Memory B cell (primary cell): ENCODE measurements around the gene FMN2.
"Not testable (repeated sequence)": the region's sequence is repeated elsewhere in the genome, so short reads cannot be mapped to it uniquely, and the experiment has no call there.

Source experiments
- ATAC-seq: fragments of 150-1000 bp; cut with Tn5 transposase; 2 replicates; pipeline ENCODE4 v1.10.0; 2021; ENCODE audit warnings: low read depth, mild to moderate bottlenecking, moderate library complexity
- DNase-seq, 2 donors: peaks; one replicate each; pipeline ENCODE4 v3.0.0; 2022; ENCODE audit warnings: low spot score in 2 of 2
- H3K27ac Mint-ChIP-seq: one replicate; pipeline ENCODE4 v1.8.0; 2022; ENCODE audit warnings: mild to moderate bottlenecking, moderate library complexity, mixed read lengths
- H3K27me3 Mint-ChIP-seq: one replicate; pipeline ENCODE4 v1.8.0; 2022; ENCODE audit warnings: mixed read lengths
- H3K36me3 Mint-ChIP-seq: one replicate; pipeline ENCODE4 v1.8.0; 2022; ENCODE audit warnings: mild to moderate bottlenecking, mixed read lengths
- H3K4me1 Mint-ChIP-seq: one replicate; pipeline ENCODE4 v1.8.0; 2022; ENCODE audit warnings: mixed read lengths
- H3K4me3 Mint-ChIP-seq: one replicate; pipeline ENCODE4 v1.8.0; 2022; ENCODE audit warnings: mild to moderate bottlenecking, moderate library complexity, mixed read lengths
- H3K9me3 Mint-ChIP-seq: one replicate; pipeline ENCODE4 v1.8.0; 2022; ENCODE audit warnings: mixed read lengths

FMN2 gene

GRCh38 chr1:240402326-240402725, 310.6 kb downstream of the FMN2 start:
- Mint-ChIP-seq H3K4me3 (no peak overlapping the region), H3K4me1 (no peaks in the 10 kb centered on the region), H3K9me3 (peaks cover 4% of the 10 kb centered on the region), H3K36me3 (peaks cover 4% of the 10 kb centered on the region), H3K27ac (no peak overlapping the region), H3K27me3 (no peaks in the 10 kb centered on the region)
- no peak for ATAC-seq
- no peak for DNase-seq

GRCh38 chr1:240404286-240404685, 312.6 kb downstream of the FMN2 start:
- ATAC-seq (no peak), DNase-seq (no peak)
- Mint-ChIP-seq H3K4me3 (no peak overlapping the region), H3K27ac (no peak overlapping the region), H3K27me3 (no peaks in the 10 kb centered on the region), H3K9me3 (peaks cover 4% of the 10 kb centered on the region), H3K4me1 (no peaks in the 10 kb centered on the region), H3K36me3 (peaks cover 4% of the 10 kb centered on the region)

GRCh38 chr1:240405751-240406150, 314.1 kb downstream of the FMN2 start:
- no peaks in the 10 kb centered on the region for H3K4me1 Mint-ChIP-seq
- H3K4me3 Mint-ChIP-seq = no peak overlapping the region
- peaks cover 4% of the 10 kb centered on the region for H3K9me3 Mint-ChIP-seq
- no peaks in the 10 kb centered on the region for H3K27me3 Mint-ChIP-seq
- no peak overlapping the region for H3K27ac Mint-ChIP-seq
- ATAC-seq (no peak), DNase-seq (no peak)
- peaks cover 4% of the 10 kb centered on the region for H3K36me3 Mint-ChIP-seq

- no peak for DNase-seq
- no peaks in the 10 kb centered on the region for H3K4me1 Mint-ChIP-seq
- H3K27ac Mint-ChIP-seq = no peak overlapping the region
- ATAC-seq = no peak
- no peak overlapping the region for H3K4me3 Mint-ChIP-seq
- peaks cover 4% of the 10 kb centered on the region for H3K36me3 Mint-ChIP-seq
- no peaks in the 10 kb centered on the region for H3K27me3 Mint-ChIP-seq
- H3K9me3 Mint-ChIP-seq = peaks cover 7% of the 10 kb centered on the region
Measured at GRCh38 chr1:240407407-240407806, 315.7 kb downstream of the FMN2 start.

GRCh38 chr1:240409615-240410014, 317.9 kb downstream of the FMN2 start:
- DNase-seq (no peak), ATAC-seq (no peak)
- Mint-ChIP-seq H3K36me3 (peaks cover 4% of the 10 kb centered on the region), H3K27ac (no peak overlapping the region), H3K27me3 (no peaks in the 10 kb centered on the region), H3K4me3 (no peak overlapping the region), H3K9me3 (peaks cover 9% of the 10 kb centered on the region), H3K4me1 (no peaks in the 10 kb centered on the region)

GRCh38 chr1:240413732-240414131, 322.0 kb downstream of the FMN2 start:
- H3K27me3 Mint-ChIP-seq = no peaks in the 10 kb centered on the region
- no peak for ATAC-seq
- H3K36me3 Mint-ChIP-seq = no peaks in the 10 kb centered on the region
- no peak overlapping the region for H3K4me3 Mint-ChIP-seq
- DNase-seq = no peak
- H3K9me3 Mint-ChIP-seq = peaks cover 8% of the 10 kb centered on the region
- H3K4me1 Mint-ChIP-seq = no peaks in the 10 kb centered on the region
- H3K27ac Mint-ChIP-seq = no peak overlapping the region

GRCh38 chr1:240414237-240414636, 322.6 kb downstream of the FMN2 start:
- H3K9me3 Mint-ChIP-seq = peaks cover 8% of the 10 kb centered on the region
- H3K36me3 Mint-ChIP-seq = no peaks in the 10 kb centered on the region
- H3K27me3 Mint-ChIP-seq = no peaks in the 10 kb centered on the region
- no peak overlapping the region for H3K4me3 Mint-ChIP-seq
- H3K4me1 Mint-ChIP-seq = no peaks in the 10 kb centered on the region
- no peak for ATAC-seq
- no peak for DNase-seq
- no peak overlapping the region for H3K27ac Mint-ChIP-seq

- not testable (repeated sequence) for DNase-seq, H3K27me3 Mint-ChIP-seq, H3K27ac Mint-ChIP-seq, ATAC-seq, H3K9me3 Mint-ChIP-seq, H3K4me1 Mint-ChIP-seq, H3K4me3 Mint-ChIP-seq, H3K36me3 Mint-ChIP-seq
Measured at GRCh38 chr1:240415011-240415410, 323.3 kb downstream of the FMN2 start.

GRCh38 chr1:240415532-240415931, 323.8 kb downstream of the FMN2 start:
- H3K27me3 Mint-ChIP-seq = no peaks in the 10 kb centered on the region
- no peak for ATAC-seq
- H3K27ac Mint-ChIP-seq = no peak overlapping the region
- no peaks in the 10 kb centered on the region for H3K4me1 Mint-ChIP-seq
- DNase-seq = no peak
- H3K4me3 Mint-ChIP-seq = no peak overlapping the region
- H3K36me3 Mint-ChIP-seq = no peaks in the 10 kb centered on the region
- peaks cover 9% of the 10 kb centered on the region for H3K9me3 Mint-ChIP-seq

GRCh38 chr1:240417317-240417716, 325.6 kb downstream of the FMN2 start:
- Mint-ChIP-seq H3K9me3 (peaks cover 9% of the 10 kb centered on the region), H3K27me3 (no peaks in the 10 kb centered on the region), H3K36me3 (no peaks in the 10 kb centered on the region), H3K4me3 (no peak overlapping the region), H3K27ac (no peak overlapping the region), H3K4me1 (no peaks in the 10 kb centered on the region)
- no peak for ATAC-seq
- no peak for DNase-seq

- H3K27me3 Mint-ChIP-seq = no peaks in the 10 kb centered on the region
- H3K36me3 Mint-ChIP-seq = no peaks in the 10 kb centered on the region
- no peak overlapping the region for H3K4me3 Mint-ChIP-seq
- ATAC-seq (no peak), DNase-seq (no peak)
- H3K9me3 Mint-ChIP-seq = peaks cover 12% of the 10 kb centered on the region
- no peaks in the 10 kb centered on the region for H3K4me1 Mint-ChIP-seq
- H3K27ac Mint-ChIP-seq = no peak overlapping the region
Measured at GRCh38 chr1:240420766-240421165, 329.1 kb downstream of the FMN2 start.

- no peak overlapping the region for H3K4me3 Mint-ChIP-seq
- DNase-seq (no peak), ATAC-seq (no peak)
- H3K36me3 Mint-ChIP-seq = no peaks in the 10 kb centered on the region
- H3K4me1 Mint-ChIP-seq = no peaks in the 10 kb centered on the region
- H3K27me3 Mint-ChIP-seq = no peaks in the 10 kb centered on the region
- H3K9me3 Mint-ChIP-seq = peaks cover 10% of the 10 kb centered on the region
- H3K27ac Mint-ChIP-seq = no peak overlapping the region
Measured at GRCh38 chr1:240423246-240423924, 331.7 kb downstream of the FMN2 start.

GRCh38 chr1:240424740-240425464, 333.2 kb downstream of the FMN2 start:
- H3K4me1 Mint-ChIP-seq = no peaks in the 10 kb centered on the region
- no peak overlapping the region for H3K27ac Mint-ChIP-seq

GRCh38 chr1:240426051-240426450, 334.4 kb downstream of the FMN2 start:
- H3K27ac Mint-ChIP-seq = no peak overlapping the region
- H3K9me3 Mint-ChIP-seq = peaks cover 11% of the 10 kb centered on the region
- ATAC-seq = no peak
- H3K27me3 Mint-ChIP-seq = no peaks in the 10 kb centered on the region
- H3K4me3 Mint-ChIP-seq = no peak overlapping the region
- no peak for DNase-seq
- H3K4me1 Mint-ChIP-seq = no peaks in the 10 kb centered on the region
- no peaks in the 10 kb centered on the region for H3K36me3 Mint-ChIP-seq

More at GRCh38 chr1:240424740-240425464, 333.2 kb downstream of the FMN2 start:
- Mint-ChIP-seq H3K27me3 (no peaks in the 10 kb centered on the region), H3K4me3 (no peak overlapping the region), H3K36me3 (no peaks in the 10 kb centered on the region), H3K9me3 (peaks cover 14% of the 10 kb centered on the region)
- no peak for DNase-seq
- ATAC-seq = no peak
